Endometrium (tissue), 2 donors: ENCODE measurements around the gene SLAIN1.
"Not testable (repeated sequence)": the region's sequence is repeated elsewhere in the genome, so short reads cannot be mapped to it uniquely, and the experiment has no call there.

Experiments
- FAIRE-seq: peaks from 2 replicates; lab custom pipeline; 2012; peaks lifted over from hg19 to GRCh38; lab: Jason Lieb, UNC
- donor health status: control.
- donor health status: control.

Gene SLAIN1

GRCh38 chr13:77697217-77698103 lies at the start of gene SLAIN1:
Gene SLAIN1 (plus strand): TSS chr13:77697687. CDS start chr13:77697914, 227 bp downstream.
- FAIRE-seq, result no peak

- no peak for FAIRE-seq
Observed at GRCh38 chr13:77650409-77650808, 47.1 kb upstream of the SLAIN1 start.

- no peak for FAIRE-seq
Observed at GRCh38 chr13:77653301-77653700, 44.2 kb upstream of the SLAIN1 start.

- FAIRE-seq, result not testable (repeated sequence)
Observed at GRCh38 chr13:77660016-77660415, 37.5 kb upstream of the SLAIN1 start.

GRCh38 chr13:77660841-77661250 lies 36.6 kb upstream of the SLAIN1 start:
- FAIRE-seq, result no peak

- FAIRE-seq, result not testable (repeated sequence)
Observed at GRCh38 chr13:77662301-77662700, 35.2 kb upstream of the SLAIN1 start.

- FAIRE-seq, result not testable (repeated sequence)
Observed at GRCh38 chr13:77662831-77663230, 34.7 kb upstream of the SLAIN1 start.

- FAIRE-seq, result no peak
Observed at GRCh38 chr13:77674852-77675251, 22.6 kb upstream of the SLAIN1 start.

GRCh38 chr13:77678691-77679235 lies 18.7 kb upstream of the SLAIN1 start:
- FAIRE-seq, result no peak

GRCh38 chr13:77687799-77688198 lies 9.7 kb upstream of the SLAIN1 start:
- no peak for FAIRE-seq

GRCh38 chr13:77691871-77692270 lies 5.6 kb upstream of the SLAIN1 start:
- FAIRE-seq, result no peak

GRCh38 chr13:77692746-77693448 lies 4.6 kb upstream of the SLAIN1 start:
- FAIRE-seq, result no peak

- FAIRE-seq, result no peak
Observed at GRCh38 chr13:77693449-77693940, 4.0 kb upstream of the SLAIN1 start.

- FAIRE-seq, result no peak
Observed at GRCh38 chr13:77696006-77696878, 1.2 kb upstream of the SLAIN1 start.

GRCh38 chr13:77696879-77697216 lies 639 bp upstream of the SLAIN1 start:
- FAIRE-seq, result no peak

GRCh38 chr13:77698201-77699058 lies 943 bp downstream of the SLAIN1 start:
- no peak for FAIRE-seq

- peak; percentile 12 for FAIRE-seq
Observed at GRCh38 chr13:77699059-77699680, 1.7 kb downstream of the SLAIN1 start.

GRCh38 chr13:77701305-77701704 lies 3.8 kb downstream of the SLAIN1 start:
- FAIRE-seq, result no peak

GRCh38 chr13:77702366-77702765 lies 4.9 kb downstream of the SLAIN1 start:
- FAIRE-seq, result no peak

- FAIRE-seq, result no peak
Observed at GRCh38 chr13:77703408-77703807, 5.9 kb downstream of the SLAIN1 start.
